GM18909 (cell line): ENCODE results near the gene CFAP90.

Experiments used
- ATAC-seq: cut with Tn5 transposase; IDR thresholded peaks from one replicate; pipeline ENCODE4 v1.9.1; 2021; ENCODE audit warnings: mild to moderate bottlenecking; ENCODE audit not compliant: unreplicated experiment, poor library complexity

Gene CFAP90

DNA sequence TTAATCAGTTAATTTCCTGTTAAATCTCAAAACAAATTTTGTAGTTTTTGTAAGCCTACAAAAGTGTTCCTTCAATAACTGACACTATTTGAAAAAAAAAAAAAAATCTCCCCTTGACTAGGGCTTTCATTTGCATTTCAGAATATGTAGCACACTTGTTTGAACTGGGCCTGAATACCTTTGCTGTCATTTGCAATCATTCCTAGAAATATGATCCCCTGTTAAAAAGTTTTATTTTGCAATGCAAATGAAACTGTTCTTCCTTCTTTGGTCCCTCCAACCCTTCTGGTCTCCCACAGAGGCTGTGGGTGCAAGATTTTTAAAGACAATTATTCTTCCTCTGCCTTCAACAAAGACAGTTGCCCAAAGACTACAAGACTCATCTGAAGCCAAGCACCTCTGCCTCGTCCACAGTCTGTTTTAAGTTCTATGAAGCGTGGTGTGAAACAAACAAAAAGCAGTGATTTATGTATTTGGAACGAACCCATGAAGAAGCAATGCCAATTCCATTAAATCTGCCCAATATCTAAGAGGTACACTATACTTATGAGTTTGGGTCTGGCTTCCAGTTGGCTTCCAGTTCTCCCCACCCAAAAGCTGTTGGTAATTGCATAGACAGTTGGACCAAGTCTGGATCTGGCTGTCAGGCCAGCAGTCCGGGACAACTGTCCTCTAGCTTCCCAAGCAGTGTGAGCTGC, 66.1 kb downstream of the CFAP90 start:
- ATAC-seq: no peak

DNA sequence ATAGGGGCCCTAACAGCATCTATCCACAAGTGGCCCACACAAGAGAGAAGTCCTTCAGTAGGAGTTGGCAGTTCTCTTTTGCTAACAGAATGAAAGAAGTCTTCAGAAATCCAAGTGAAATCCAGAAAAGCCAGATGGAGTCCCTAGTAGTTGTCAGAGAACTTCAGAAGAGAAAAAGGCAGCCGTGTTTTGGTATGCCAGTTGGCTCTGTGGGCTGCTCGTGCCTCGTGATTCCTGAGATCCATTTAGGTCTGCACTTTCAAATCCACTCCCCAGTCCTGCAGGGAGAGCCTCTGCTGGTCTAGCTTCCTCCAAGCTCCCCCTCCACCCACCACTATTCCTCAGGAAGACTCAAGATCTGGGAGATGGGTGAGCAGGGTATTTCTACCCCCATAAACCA, 69.0 kb downstream of the CFAP90 start:
- no peak for ATAC-seq
